K562 (cell line): ENCODE results near the gene NKAIN1. TPM values are rescaled to one million over a fixed set of nuclear protein-coding genes. Genes with fewer than 3 reads are reported as not detected.

Experiments used
- ATF3 ChIP-seq, 2 experiments: fragments of 450-650 bp in 1 of 2; sonication (generic) in 1 of 2; formaldehyde crosslinking in 1 of 2; IDR thresholded peaks in 1 of 2; conservative IDR thresholded peaks in 1 of 2; 2 replicates each; pipeline versions ENCODE4 v1.6.1 to v1.8.1; 2016 to 2023; ENCODE audit warnings: mild to moderate bottlenecking in 2 of 2, moderate library complexity in 2 of 2, inconsistent platforms in 1 of 2, missing genetic modification reagents in 1 of 2
- BCLAF1 ChIP-seq, 2 experiments: fragments of 450-650 bp in 1 of 2; IDR thresholded peaks; 2 replicates each; pipeline ENCODE4 v1.6.1; 2011 to 2017; ENCODE audit warnings: low read depth in 2 of 2, antibody characterized with exemption in 1 of 2, borderline replicate concordance in 1 of 2, low read length in 1 of 2, mild to moderate bottlenecking in 1 of 2, mixed read lengths in 1 of 2; ENCODE audit not compliant: control insufficient read depth in 1 of 2
- CAMTA2 ChIP-seq: fragments of 250-450 bp; sonication (Bioruptor Pico); conservative IDR thresholded peaks from 2 replicates; pipeline ENCODE4 v1.5.1; 2022
- HNRNPLL ChIP-seq: fragments of 200-400 bp; formaldehyde crosslinking; IDR thresholded peaks from 2 replicates; pipeline ENCODE4 v1.6.1; 2017; ENCODE audit warnings: low read length, low read depth, mild to moderate bottlenecking; ENCODE audit not compliant: poor library complexity, severe bottlenecking
- MAFF ChIP-seq: IDR thresholded peaks from 2 replicates; pipeline ENCODE4 v1.6.1; 2012; ENCODE audit warnings: low read length, improper control_type of control experiment
- NKRF ChIP-seq: fragments of 450-650 bp; IDR thresholded peaks from 2 replicates; pipeline ENCODE4 v1.6.1; 2016; ENCODE audit warnings: borderline replicate concordance
- PYGO2 ChIP-seq: fragments of 450-650 bp; IDR thresholded peaks from 2 replicates; pipeline ENCODE4 v1.6.1; 2016; ENCODE audit warnings: mild to moderate bottlenecking, missing genetic modification characterization, moderate library complexity, missing compliant biosample characterization
- RHOXF2B ChIP-seq: fragments of 250-450 bp; sonication (Bioruptor Pico); conservative IDR thresholded peaks from 2 replicates; pipeline ENCODE4 v1.5.1; 2021
- TCF7L2 ChIP-seq: fragments of 150-350 bp; IDR thresholded peaks from 2 replicates; pipeline ENCODE4 v1.6.1; 2016; ENCODE audit warnings: low read depth, mild to moderate bottlenecking, low read length, moderate library complexity
- XRCC5 ChIP-seq: fragments of 200-400 bp; formaldehyde crosslinking; IDR thresholded peaks from 2 replicates; pipeline ENCODE4 v1.6.1; 2017; ENCODE audit warnings: low read depth, mild to moderate bottlenecking, low read length
- ZNF407 ChIP-seq: fragments of 450-650 bp; IDR thresholded peaks from 2 replicates; pipeline ENCODE4 v1.6.1; 2016; ENCODE audit warnings: low read depth
- ZNF644 ChIP-seq: fragments of 200-800 bp; sonication (Bioruptor generic); IDR thresholded peaks from 2 replicates; pipeline ENCODE4 v1.6.1; 2016; ENCODE audit warnings: low read depth, missing genetic modification characterization, missing compliant biosample characterization
- polyA plus RNA-seq, 8 experiments: library from polyadenylated mRNA; depleted of rRNA in 4 of 8; stranded (reverse) in 5 of 8; unstranded in 3 of 8; fragments of >200 nt; fragmentation: Nextera tagmentation in 2 of 8; fragmentation: Illumina TruSeq in 1 of 8; extraction: Ambion mirVana in 2 of 8; extraction: Trizol in 1 of 8; gene quantifications; 2 replicates each; pipeline versions ENCODE4 v1.2.1 to v1.2.3, GENCODE V29; 2011 to 2014; ENCODE audit warnings: inconsistent platforms in 1 of 8, missing spikeins in 1 of 8
- total RNA-seq, 7 experiments: library from RNA; depleted of rRNA in 6 of 7; stranded (reverse); fragments of >200 nt in 6 of 7; fragmentation: Illumina TruSeq in 2 of 7; extraction: Trizol in 2 of 7; gene quantifications; 2 replicates each; pipeline versions ENCODE4 v1.2.1 to v1.2.3, GENCODE V29; 2011 to 2021; ENCODE audit warnings: low replicate concordance in 1 of 7

NKAIN1 gene
- total and polyA plus RNA-seq, 9 of the 15 experiments (the other 6 are each of a cell fraction or from before 2014, with no cell fraction given) = 0.03 to 0.22 (median 0.04) TPM; not detected in 3

GRCh38 chr1:31155216-31155806 is 84.4 kb downstream of the NKAIN1 start (continued):
- no peak for TF ChIP-seq ZNF407
- TF ChIP-seq PYGO2 (tag) = no peak
- no peak for TF ChIP-seq BCLAF1 (IDR thresholded peaks at IDR 0.05; ENCODE audit: borderline replicate concordance in 1 of 2, control insufficient read depth in 1 of 2, low read depth in 2 of 2, low read length in 1 of 2)
- no peak for TF ChIP-seq RHOXF2B (CRISPR knock-in tag)
- no peak for TF ChIP-seq HNRNPLL
- TF ChIP-seq ATF3 (IDR thresholded peaks at IDR 0.05) = no peak
- no peak for TF ChIP-seq ATF3 (CRISPR knock-in tag; conservative IDR thresholded peaks at IDR 0.05)
- TF ChIP-seq ZNF644 (tag) = peak; percentile 57; the same call in 1 of the 2 replicates
- TF ChIP-seq XRCC5 = no peak; the same call in 1 of the 2 replicates
- TF ChIP-seq TCF7L2 = no peak
- TF ChIP-seq CAMTA2 (CRISPR knock-in tag) = no peak
- no peak for TF ChIP-seq MAFF
- TF ChIP-seq NKRF = peak; percentile 89
